Endometrium (tissue), 2 donors: ENCODE measurements around the gene LRRC7.

Experiments used
- FAIRE-seq: peaks from 2 replicates; lab custom pipeline; 2012; peaks lifted over from hg19 to GRCh38; lab: Jason Lieb, UNC
- donor health status: control.
- donor health status: control.

Gene LRRC7

GRCh38 chr1:69776555-69776954 lies 208.8 kb downstream of the LRRC7 start:
- FAIRE-seq, result no peak

- no peak for FAIRE-seq
Observed at GRCh38 chr1:69777423-69777822, 209.7 kb downstream of the LRRC7 start.

GRCh38 chr1:69777971-69778370 lies 210.2 kb downstream of the LRRC7 start:
- no peak for FAIRE-seq

- no peak for FAIRE-seq
Observed at GRCh38 chr1:69787151-69787550, 219.4 kb downstream of the LRRC7 start.

- no peak for FAIRE-seq
Observed at GRCh38 chr1:69791311-69791710, 223.6 kb downstream of the LRRC7 start.

- no peak for FAIRE-seq
Observed at GRCh38 chr1:69794831-69795230, 227.1 kb downstream of the LRRC7 start.

- FAIRE-seq, result no peak
Observed at GRCh38 chr1:69814926-69815325, 247.2 kb downstream of the LRRC7 start.

GRCh38 chr1:69824932-69825331 lies 257.2 kb downstream of the LRRC7 start:
- FAIRE-seq, result no peak

- FAIRE-seq, result no peak
Observed at GRCh38 chr1:69827732-69828131, 260.0 kb downstream of the LRRC7 start.

- FAIRE-seq, result no peak
Observed at GRCh38 chr1:69833536-69833935, 265.8 kb downstream of the LRRC7 start.

GRCh38 chr1:69834336-69834735 lies 266.6 kb downstream of the LRRC7 start:
- no peak for FAIRE-seq

GRCh38 chr1:69835955-69836354 lies 268.2 kb downstream of the LRRC7 start:
- FAIRE-seq, result no peak

- FAIRE-seq, result no peak
Observed at GRCh38 chr1:69836971-69837636, 269.4 kb downstream of the LRRC7 start.

- FAIRE-seq, result no peak
Observed at GRCh38 chr1:69842326-69842725, 274.6 kb downstream of the LRRC7 start.

- no peak for FAIRE-seq
Observed at GRCh38 chr1:69845655-69846054, 277.9 kb downstream of the LRRC7 start.

GRCh38 chr1:69846267-69846666 lies 278.5 kb downstream of the LRRC7 start:
- FAIRE-seq, result no peak

GRCh38 chr1:69847670-69848069 lies 279.9 kb downstream of the LRRC7 start:
- no peak for FAIRE-seq

- no peak for FAIRE-seq
Observed at GRCh38 chr1:69852151-69852550, 284.4 kb downstream of the LRRC7 start.

- FAIRE-seq, result no peak
Observed at GRCh38 chr1:69852706-69853105, 285.0 kb downstream of the LRRC7 start.

- no peak for FAIRE-seq
Observed at GRCh38 chr1:69858534-69858933, 290.8 kb downstream of the LRRC7 start.

GRCh38 chr1:69861641-69862040 lies 293.9 kb downstream of the LRRC7 start:
- no peak for FAIRE-seq

- no peak for FAIRE-seq
Observed at GRCh38 chr1:69862906-69863305, 295.2 kb downstream of the LRRC7 start.

- no peak for FAIRE-seq
Observed at GRCh38 chr1:69863704-69864103, 296.0 kb downstream of the LRRC7 start.

GRCh38 chr1:69871412-69871811 lies 303.7 kb downstream of the LRRC7 start:
- no peak for FAIRE-seq

- FAIRE-seq, result no peak
Observed at GRCh38 chr1:69878338-69878737, 310.6 kb downstream of the LRRC7 start.
